Measurements from ENCODE around the gene PCSK2.

PCSK2 gene

GRCh38 chr20:17445543-17445942, 218.7 kb downstream of the PCSK2 start:
- DNase-seq (ENCODE audit: low read depth in 2 of 2) = no peak

- DNase-seq (ENCODE audit: low read depth in 2 of 2) = no peak
These were observed 219.3 kb downstream of the PCSK2 start for GRCh38 chr20:17446171-17446570.

GRCh38 chr20:17448071-17448470, 221.2 kb downstream of the PCSK2 start:
- DNase-seq (ENCODE audit: low read depth in 2 of 2) = no peak

GRCh38 chr20:17449031-17449430, 222.2 kb downstream of the PCSK2 start:
- DNase-seq (ENCODE audit: low read depth in 2 of 2) = no peak

- no peak for DNase-seq (ENCODE audit: low read depth in 2 of 2)
These were observed 225.6 kb downstream of the PCSK2 start for GRCh38 chr20:17452441-17452840.

- no peak for DNase-seq (ENCODE audit: low read depth in 2 of 2)
These were observed 226.8 kb downstream of the PCSK2 start for GRCh38 chr20:17453592-17453991.

GRCh38 chr20:17456279-17456678, 229.4 kb downstream of the PCSK2 start:
- no peak for DNase-seq (ENCODE audit: low read depth in 2 of 2)

GRCh38 chr20:17457079-17457478, 230.2 kb downstream of the PCSK2 start:
- no peak for DNase-seq (ENCODE audit: low read depth in 2 of 2)

GRCh38 chr20:17457588-17458190, 230.8 kb downstream of the PCSK2 start:
- no peak for DNase-seq (ENCODE audit: low read depth in 2 of 2)

- DNase-seq (ENCODE audit: low read depth in 2 of 2) = no peak
These were observed 233.3 kb downstream of the PCSK2 start for GRCh38 chr20:17460119-17460518.

- DNase-seq (ENCODE audit: low read depth in 2 of 2) = no peak
These were observed 235.1 kb downstream of the PCSK2 start for GRCh38 chr20:17461941-17462340.

- DNase-seq (ENCODE audit: low read depth in 2 of 2) = no peak
These were observed 236.9 kb downstream of the PCSK2 start for GRCh38 chr20:17463711-17464110.

- no peak for DNase-seq (ENCODE audit: low read depth in 2 of 2)
These were observed 238.4 kb downstream of the PCSK2 start for GRCh38 chr20:17465236-17465635.

- DNase-seq (ENCODE audit: low read depth in 2 of 2) = no peak
These were observed 239.8 kb downstream of the PCSK2 start for GRCh38 chr20:17466641-17467040.

GRCh38 chr20:17467120-17467655, 240.3 kb downstream of the PCSK2 start:
- no peak for DNase-seq (ENCODE audit: low read depth in 2 of 2)

GRCh38 chr20:17468073-17468840, 241.4 kb downstream of the PCSK2 start:
- DNase-seq (ENCODE audit: low read depth in 2 of 2) = no peak

- no peak for DNase-seq (ENCODE audit: low read depth in 2 of 2)
These were observed 242.6 kb downstream of the PCSK2 start for GRCh38 chr20:17469246-17470030.

- no peak for DNase-seq (ENCODE audit: low read depth in 2 of 2)
These were observed 243.7 kb downstream of the PCSK2 start for GRCh38 chr20:17470521-17470920.

- DNase-seq (ENCODE audit: low read depth in 2 of 2) = no peak
These were observed 244.1 kb downstream of the PCSK2 start for GRCh38 chr20:17470973-17471372.

GRCh38 chr20:17471606-17472187, 244.9 kb downstream of the PCSK2 start:
- no peak for DNase-seq (ENCODE audit: low read depth in 2 of 2)

GRCh38 chr20:17473659-17474058, 246.8 kb downstream of the PCSK2 start:
- DNase-seq (ENCODE audit: low read depth in 2 of 2) = no peak

GRCh38 chr20:17479063-17479657, 252.3 kb downstream of the PCSK2 start:
- no peak for DNase-seq (ENCODE audit: low read depth in 2 of 2)
